ENCODE results near the gene POFUT1.
A peak's percentile ranks its signal among the peaks of the same experiment; 100 is the strongest.

POFUT1 gene

GRCh38 chr20:32282461-32282860, 74.8 kb downstream of the POFUT1 start:
- DNase-seq = no peak

DNA sequence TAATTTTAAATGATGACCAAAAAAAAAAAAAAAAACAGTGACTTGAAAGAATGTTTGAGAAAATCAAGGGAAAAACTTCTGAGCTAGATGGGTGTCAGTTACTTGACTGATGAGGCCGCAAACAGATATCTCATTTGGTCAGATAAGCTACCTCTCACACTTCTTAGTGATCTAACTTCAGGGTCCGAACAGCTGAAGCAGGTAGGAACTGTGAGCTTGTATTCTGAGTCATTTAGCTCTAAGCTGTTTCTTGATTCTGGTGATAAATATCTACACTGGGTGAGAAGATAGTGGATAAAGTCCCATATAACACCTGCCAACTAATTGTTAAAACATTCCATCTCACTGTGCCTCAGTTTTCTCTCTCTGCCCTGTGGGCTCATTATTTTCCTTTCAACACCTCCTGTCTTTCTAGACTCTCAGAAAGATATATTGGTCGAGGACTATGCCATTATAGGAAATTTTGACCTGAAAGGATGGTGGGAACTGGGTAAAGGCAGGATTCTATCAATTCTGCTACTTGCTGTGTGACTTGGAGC, 77.5 kb downstream of the POFUT1 start:
- DNase-seq = no peak

DNA sequence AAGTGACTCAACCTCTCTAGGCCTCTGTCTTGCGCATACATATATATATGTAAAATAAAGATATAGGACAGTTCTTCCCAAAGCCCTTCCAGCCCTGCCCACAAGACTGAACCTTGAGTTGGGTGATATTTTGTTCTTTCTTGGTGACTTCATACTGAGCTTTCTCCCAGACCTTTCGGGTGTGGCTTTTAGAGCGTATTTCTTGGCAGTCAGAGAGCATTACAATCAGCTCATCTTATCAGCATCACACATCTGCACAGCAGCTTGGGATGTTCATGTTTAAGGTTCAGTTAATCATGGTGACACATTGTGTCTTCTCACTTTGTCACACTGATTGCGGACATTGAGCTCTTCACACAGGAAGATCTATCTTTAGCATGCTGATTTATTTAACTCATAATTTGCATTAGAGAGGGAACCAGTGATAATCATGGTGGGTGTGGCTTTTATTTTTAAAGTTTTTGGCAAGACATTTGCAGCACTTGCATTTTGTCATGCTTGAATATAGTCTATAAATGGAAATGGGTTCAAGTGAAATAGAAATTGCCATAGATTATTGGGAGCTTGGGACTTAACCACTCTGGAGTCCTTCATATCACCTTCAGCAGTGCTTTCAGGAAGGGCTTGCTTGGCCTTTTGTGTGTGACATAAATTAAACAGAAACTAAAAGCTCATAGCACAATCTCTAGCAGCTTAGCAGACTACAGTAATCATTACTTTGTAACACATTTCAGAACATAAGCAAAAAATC, 78.1 kb downstream of the POFUT1 start:
- DNase-seq = peak; percentile 92

- DNase-seq = no peak
These were observed 79.6 kb downstream of the POFUT1 start for GRCh38 chr20:32287231-32287638.

Measured in OCI-M1 (cell line).